Medulla oblongata (tissue), 1 donor: ENCODE results near the gene ELMOD3.
A peak's percentile ranks its signal among the peaks of the same experiment; 100 is the strongest.
"Not testable (repeated sequence)": the region's sequence is repeated elsewhere in the genome, so short reads cannot be mapped to it uniquely, and the experiment has no call there.

Source experiments
- DNase-seq: peaks from one replicate; pipeline ENCODE4 v3.0.0-alpha.2; 2015; ENCODE audit errors: extremely low spot score

Gene ELMOD3

DNA sequence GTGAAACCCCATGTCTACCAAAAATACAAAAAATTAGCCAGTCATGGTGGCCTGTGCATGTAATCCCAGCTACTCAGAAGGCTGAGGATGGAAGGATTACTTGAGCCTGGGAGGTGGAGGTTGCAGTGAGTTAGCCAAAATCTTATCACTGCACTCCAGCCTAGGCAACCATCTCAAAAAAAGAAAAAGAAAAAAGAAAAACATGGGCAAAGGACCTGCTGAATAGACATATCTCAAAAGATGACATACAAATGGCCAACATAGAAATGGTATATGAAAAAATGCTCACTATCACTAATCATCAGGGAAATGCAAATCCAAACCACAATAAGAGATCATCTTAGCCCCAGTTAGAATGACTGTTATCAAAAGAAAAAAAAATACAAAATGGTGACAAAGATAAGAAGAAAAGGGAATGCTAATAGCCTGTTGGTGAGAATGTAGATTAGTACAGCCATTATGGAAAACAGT is 25.4 kb upstream of the ELMOD3 start:
- DNase-seq: no peak

DNA sequence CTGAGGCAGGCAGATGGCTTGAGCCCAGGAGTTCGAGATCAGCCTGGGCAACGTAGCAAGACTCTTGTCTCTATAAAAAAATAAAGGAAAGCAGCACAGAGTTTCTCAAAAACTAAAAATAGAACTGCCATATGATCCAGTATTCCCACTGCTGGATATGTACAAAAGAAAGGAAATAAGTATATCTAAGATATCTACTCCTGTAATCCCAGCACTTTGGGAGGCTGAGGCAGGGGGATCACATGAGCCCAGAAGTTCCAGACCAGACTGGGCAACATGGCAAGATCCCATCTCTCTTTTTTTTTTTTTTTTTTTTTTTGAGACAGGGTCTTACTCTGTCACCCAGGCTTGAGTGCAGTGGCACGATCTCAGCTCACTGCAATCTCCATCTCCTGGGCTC is 24.9 kb upstream of the ELMOD3 start:
- not testable (repeated sequence) for DNase-seq

DNA sequence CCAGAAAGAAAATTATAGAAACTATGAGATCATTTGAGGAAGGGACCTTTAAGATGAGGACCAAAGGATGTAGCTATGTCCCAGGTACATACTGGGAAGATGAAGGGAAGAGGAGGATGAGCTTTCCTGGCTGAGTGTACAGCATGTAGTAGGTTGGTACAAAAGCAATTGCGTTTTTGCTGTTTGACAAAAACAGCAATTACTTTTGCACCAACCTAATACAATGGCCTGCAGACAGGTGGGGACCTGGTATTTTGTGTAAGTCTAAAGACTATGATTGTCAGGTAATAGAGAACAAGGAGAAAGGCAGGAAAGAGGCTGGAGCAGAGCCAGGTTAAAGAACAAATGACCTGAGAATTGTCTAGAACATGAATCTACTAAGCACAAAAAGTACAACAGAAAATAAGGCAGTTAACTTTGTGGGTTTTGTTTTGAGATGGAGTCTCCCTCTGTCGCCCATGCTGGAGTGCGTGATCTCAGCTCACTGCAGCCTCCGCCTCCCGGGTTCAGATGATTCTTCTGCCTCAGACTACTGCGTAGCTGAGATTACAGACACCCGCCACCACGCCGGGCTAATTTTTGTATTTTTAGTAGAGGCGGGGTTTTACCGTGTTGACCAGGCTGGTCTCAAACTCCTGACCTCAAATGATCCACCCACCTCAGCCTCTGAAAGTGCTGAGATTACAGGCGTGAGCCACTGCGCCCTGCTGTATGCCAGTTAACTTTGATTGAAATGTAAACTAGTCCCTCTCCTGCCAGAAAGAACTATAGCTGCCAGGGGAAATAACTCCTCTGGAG is 23.5 kb upstream of the ELMOD3 start:
- no peak for DNase-seq

DNA sequence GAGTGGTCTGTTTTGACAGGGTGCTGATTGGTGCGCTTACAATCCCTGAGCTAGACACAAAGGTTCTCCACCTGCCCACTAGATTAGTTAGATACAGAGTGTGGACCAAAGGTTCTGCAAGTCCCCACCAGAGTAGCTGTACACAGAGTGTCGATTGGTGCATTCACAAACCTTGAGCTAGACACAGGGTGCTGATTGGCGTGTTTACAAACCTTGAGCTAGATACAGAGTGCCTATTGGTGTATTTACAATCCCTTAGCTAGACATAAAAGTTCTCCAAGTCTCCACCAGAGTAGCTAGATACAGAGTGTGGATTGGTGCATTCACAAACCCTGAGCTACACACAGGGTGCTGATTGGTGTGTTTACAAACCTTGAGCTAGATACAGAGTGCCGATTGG is 20.7 kb upstream of the ELMOD3 start:
- DNase-seq: not testable (repeated sequence)

DNA sequence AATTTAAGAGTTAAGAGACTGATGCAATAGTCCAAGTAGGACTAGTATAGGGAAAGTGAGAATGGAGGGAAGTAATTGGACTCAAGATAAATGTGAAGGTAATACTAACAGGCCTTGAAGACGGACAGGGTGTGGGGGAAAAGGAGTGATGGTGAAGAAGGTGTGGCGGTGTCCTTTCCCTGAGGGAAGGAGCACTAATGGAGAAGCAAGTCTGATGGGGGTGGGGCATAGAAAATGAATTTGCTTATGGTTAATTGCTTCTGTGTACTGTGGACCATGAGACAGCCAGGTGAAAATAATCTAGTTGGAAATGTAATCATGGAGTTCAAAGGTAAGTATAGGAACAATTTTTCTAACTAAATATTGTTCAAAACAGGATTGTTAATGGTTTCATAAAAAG is 19.6 kb upstream of the ELMOD3 start:
- DNase-seq: no peak

DNA sequence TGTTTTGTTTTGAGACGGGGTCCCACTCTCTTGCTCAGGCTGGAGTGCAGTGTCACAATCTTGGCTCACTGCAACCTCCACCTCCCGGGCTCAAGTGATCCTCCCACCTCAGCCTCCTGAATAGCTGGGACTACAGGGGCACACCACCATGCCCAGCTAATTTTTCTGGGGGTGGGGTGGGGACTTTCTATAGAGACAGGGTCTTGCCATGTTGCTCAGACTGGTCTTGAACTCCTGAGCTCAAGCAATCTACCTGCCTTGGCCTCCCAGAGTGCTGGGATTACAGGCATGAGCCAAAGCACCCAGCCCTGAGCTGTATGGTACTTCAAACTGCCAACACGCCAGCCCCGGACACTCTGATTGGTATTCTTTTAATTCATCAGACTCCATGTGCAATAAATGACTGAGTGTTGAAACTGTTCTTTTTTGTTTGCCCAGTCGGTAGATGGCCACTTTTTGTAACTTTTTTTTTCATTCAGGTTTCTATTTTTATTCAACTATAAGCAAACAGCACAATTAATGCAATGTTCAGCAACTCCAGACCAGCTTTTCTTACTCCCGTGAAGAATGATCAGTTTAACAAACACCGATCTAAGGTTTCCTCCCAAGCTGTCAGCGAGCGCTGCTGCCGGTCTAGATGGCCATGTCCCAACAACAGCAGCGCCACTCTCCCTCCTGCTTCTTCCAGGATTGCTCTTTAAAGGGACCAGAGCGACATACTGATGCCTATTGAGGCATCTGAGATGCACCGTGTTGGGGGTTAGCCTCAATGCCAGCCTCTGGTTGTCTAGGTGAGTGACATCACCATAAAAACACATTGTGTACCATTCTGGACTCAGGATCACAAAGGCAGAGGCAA is 14.3 kb upstream of the ELMOD3 start:
- no peak for DNase-seq

DNA sequence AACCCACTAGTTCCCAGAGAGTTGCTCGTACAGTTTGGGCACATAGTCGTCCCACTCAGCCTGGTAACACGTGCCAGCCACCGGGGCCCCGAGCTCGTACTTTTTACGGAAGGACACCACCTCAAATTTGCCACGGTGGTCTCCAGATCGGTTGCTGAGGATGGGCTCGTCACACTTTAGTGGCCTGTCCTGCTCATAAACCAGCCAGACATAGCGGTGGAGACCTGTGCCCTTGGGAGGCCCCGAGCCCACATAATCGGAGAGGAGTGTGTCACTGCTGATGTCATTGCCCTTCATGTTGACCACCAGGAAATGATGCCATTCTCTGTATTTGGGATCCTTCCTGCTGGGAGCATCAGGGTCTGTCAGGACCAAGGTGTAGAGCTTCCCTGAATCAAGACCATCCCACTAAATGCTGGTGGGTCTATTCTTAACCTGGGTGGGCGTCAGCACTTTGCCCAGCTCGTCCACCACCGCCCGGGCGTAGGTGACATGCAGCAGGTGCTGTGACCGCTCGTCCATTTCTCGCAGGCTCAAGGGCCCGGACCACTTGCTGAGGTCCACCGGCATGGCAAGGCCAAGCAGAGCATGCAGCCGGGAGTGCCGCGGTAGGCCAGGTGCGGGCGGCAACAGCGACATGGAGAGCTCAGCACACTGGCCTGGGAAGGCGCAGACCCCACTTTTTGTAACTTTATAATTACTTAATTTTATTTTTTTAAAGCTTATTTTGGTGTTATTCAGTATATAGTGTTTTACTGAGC is 13.1 kb upstream of the ELMOD3 start:
- DNase-seq: no peak

DNA sequence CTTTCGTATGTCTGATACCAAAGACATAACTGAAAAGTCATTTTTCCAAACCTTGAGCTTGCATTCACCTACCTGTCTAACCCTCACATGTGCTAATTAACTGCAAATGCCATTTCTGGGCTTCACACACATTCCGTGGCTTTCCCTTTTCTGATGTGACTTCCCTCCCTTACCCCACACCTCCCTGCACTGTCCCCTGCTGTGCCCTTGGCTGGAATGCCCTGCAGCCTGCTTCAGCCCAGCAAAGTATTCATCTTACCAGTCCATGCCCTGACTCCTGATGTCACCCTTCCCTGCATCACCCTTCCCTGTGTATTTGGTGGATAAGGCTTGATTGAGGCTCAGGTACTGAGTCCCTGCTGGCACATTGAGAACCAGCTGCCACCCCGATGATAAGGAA is 12.4 kb upstream of the ELMOD3 start:
- no peak for DNase-seq

DNA sequence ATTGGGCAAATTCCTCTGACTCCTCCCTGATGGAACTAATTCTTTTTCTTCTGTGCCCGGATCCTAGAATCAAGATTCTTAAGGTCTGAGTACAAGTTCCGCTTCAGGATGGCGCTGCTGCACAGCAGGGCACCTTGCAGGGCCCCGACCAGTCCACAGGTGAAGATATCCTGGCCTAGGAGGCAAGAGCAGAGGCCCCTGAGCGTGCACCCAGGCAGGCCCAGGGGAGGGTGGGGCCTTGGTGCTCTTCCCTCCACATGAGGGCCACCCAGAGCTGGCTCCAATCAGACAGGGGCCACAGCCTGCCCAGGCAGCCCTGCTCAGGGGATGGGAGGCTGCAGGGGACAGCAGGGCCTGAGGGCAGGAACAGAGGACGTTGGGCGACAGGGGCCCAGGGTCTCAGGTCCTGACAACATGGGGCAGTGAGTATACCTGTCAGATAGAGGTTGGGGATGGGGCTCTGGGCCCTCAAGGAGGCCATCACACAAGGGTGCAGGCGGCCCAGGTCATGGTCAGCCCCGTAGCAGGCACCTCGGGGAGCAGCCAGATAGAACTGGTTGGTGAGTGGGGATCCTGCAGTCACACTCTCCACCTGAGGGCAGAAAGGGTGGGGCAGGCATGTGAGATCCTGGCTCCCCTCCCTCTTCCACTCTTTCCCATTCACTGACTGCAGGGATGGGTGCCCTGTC is 11.2 kb upstream of the ELMOD3 start:
- not testable (repeated sequence) for DNase-seq

DNA sequence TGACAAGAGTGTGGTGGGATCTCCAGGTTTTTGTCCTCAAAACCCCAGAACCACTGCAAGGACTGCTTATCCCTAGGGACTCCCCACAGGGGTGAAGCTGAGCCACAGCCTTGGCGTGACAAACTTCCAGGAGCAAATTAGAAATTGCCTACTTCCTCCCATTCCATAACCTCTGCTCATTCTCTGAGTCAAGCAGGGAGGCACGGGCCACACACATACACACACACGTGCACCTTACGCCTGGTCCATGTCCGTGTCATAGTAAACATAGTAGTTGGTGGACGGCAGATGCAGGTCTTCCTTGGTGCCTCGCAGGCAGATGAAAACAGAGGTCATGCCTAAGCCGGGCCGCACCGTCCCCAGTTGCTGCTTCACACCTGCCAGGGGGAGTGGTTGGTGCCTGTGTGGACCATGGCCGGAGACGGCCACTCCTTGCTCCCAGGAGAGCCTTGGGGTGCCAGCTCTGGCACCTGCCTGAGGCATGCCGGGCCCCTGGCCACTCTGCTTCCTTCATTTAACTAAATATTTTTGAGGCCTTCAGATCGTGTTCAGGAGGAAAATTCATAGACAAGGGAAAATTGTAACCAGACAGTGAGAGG is 10.1 kb upstream of the ELMOD3 start:
- DNase-seq: no peak

DNA sequence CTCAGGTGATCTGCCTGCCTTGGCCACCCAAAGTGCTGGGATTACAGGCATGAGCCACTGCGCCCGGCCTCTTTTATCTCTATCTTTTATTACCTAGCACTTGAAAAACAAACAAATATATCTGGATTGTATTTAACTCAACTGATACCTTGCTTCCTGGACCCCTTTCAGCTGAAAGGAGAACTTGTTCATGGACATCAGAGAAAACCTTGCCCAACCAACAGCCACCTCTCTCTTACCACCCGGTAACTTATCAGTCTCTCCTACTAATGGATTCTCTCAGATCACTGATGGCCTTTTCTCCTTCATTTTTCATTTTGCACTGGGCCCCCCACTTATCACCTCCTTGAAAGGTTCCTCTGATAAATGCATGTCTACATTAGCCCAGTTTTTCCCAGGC is 7.0 kb upstream of the ELMOD3 start:
- DNase-seq: no peak

DNA sequence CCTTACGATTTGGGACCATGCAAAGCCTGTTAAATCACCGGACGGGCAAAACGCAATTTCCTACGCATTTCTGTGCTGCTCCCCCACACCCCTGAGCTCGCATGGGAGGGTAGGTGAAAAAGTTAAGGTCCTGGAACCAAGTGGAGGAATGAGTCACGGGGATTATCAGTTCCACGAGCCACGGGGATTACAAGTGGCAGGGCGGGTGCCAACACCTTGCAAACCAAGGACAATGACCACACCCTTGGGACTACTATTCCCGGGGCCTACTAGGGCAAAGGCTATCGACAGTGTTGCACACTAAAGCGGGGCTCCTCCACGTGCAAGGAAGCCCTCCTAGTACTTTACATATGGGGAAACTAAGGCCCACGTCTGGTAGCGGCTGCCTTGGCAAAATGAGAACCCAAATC is 688 bp upstream of the ELMOD3 start:
- peak; percentile 42 for DNase-seq

DNA sequence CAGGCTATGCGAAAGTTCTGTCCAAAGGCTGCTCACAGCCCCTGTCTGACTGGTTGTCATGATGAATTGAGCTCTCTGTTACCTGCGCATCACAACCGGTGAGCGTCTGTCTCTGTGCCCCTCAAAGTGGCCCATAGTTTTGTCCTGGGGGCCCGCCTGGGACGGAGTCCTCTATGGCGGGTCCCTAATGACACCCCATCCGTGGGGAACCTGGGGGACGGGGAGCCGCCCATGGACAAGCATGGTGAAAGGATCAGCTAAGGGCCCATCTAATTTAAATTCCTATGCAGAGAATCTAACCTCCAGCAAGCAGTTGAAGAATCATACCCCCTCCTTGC is 473 bp downstream of the ELMOD3 start:
- no peak for DNase-seq

DNA sequence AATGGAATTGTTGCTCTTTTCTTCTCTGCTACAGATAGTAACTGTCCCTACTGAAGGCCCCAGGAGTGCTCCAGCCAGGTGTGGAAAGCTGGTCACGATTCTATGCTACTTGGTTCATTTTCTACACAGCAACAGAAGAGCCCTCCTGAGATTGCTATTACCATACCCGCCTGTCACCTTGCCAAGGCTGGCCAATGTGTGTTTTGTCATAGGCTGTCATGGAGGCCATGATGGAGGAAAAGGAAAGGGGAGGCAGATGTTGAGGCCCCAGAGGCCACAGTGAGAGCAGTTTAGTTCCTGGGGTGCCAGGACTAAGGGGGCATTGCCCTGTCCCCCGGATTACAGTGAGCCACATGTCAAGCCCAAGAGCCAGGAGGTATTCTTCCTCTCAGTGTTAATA is 952 bp downstream of the ELMOD3 start:
- DNase-seq: no peak

DNA sequence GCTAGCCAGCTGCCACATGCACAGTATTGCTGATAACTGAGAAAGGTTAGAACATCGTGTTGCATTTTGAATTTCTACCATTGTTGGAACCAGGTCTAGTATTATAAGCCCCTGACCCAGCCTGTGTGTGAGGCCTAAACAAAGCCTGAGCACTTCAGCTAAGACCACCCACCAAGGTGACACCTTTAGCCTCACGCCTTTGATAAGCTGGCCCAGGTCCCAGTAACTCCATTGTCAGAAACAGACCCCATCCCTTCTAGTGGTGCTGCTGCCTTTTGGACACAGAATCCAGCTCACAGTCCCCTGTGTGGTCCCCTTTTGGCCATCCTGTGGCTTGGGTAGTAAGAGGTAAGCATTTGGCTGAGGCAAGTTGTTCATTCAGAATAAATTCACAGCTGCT is 1.6 kb downstream of the ELMOD3 start:
- no peak for DNase-seq

DNA sequence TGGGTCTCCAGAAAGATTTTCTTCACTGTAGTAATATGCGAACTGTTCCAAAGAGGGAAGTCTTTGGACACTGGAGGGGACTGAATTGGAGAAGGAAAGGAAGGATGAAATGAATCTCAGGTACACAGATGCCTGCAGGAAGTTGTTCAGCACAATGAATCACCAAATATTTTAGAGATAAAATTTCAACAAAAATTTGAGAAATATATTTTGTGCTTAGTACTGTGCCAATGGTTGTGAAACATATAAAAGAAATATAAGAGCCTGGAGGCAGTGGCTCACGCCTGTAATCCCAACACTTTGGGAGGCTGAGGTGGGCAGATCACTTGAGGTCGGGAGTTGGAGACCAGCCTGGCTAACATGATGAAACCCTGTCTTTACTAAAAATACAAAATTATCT is 3.2 kb downstream of the ELMOD3 start:
- DNase-seq: no peak

DNA sequence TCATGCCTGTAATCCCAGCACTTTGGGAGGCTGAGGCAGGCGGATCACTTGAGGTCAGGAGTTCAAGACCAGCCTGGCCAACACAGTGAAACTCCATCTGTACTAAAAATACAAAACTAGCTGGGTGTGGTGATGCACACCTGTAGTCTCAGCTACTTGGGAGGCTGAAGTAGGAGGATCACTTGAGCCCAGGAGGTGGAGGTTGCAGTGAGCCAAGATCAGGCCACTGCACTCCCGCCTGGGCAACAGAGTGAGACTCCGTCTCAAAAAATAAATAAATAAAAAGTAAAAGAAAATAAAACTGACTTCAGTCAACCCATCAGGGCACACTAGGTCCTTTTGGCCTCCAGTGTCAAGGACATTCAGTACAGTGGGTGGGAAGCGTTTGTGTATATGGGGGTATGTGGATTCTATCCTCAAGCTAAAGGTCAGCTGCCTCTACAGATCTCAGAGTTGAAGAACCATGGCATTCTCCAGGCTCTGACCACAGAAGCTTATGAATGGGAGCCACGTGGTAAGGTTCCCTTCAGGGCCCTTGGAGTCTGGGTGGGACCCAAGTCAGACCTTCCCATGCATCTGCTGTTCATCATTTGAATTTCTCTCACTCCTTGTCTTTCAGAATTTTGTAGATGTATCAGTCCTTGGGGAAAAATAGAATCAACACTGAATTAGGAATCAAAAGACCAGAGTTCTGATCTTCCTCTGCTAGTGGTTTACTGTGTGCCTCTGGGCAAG is 8.3 kb downstream of the ELMOD3 start:
- not testable (repeated sequence) for DNase-seq

DNA sequence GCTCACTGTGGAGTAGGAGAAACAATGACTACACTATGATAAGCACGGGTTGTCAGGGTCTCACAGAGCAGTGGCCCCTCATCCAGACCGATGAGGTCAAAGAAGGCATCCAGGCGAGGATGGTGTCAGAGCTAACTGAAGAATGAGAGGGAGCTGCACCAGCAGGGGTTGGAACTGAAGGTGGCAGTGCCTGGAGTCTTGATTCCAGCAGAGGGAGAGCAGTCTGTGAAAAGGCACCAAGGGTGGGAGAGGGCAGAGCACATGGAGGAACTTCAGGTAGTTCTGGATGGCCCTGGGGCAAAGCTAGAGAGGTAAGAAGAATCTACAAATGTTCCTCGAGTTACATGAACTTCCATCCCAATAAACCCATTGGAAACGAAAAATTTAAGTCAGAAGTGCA is 12.6 kb downstream of the ELMOD3 start:
- DNase-seq: no peak

DNA sequence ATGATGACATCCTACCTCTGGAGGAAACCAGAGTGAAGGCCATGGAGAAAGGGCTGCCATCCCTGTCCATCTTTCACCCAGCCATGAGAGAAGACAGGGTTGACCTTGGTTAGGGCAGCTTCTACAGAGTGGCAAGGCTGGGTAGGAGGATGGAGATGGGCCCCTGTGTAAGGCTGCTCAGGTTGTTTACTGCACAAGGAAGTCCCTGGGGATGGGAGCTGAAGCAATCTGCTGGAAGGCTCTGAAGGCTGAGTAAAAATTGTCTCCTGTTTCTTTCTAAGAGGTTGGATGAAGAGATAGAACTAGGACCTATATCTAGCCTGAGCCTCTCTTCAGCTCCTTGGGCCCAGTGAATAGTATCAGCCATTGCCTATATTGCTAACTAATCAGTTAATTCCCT is 14.4 kb downstream of the ELMOD3 start:
- DNase-seq: no peak

DNA sequence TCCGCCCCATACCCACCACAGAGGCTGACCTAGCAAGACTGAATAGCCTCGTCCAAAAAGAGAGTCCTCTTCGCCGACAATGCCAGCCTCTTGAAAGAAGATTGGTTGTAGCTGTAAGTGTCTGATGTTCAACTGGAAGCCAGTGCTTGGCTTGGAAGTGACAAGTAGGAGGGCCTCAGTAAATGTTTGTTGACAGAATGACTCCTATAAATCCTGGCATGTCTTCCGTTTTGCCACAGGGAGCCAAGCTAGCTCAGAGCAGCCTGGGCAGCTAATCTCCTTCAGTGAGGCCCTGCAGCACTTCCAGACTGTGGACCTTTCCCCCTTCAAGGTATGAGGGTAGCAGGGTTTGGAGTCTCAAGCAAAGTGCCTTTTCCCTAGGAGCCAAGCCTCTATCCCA is 14.9 kb downstream of the ELMOD3 start:
- DNase-seq: no peak

DNA sequence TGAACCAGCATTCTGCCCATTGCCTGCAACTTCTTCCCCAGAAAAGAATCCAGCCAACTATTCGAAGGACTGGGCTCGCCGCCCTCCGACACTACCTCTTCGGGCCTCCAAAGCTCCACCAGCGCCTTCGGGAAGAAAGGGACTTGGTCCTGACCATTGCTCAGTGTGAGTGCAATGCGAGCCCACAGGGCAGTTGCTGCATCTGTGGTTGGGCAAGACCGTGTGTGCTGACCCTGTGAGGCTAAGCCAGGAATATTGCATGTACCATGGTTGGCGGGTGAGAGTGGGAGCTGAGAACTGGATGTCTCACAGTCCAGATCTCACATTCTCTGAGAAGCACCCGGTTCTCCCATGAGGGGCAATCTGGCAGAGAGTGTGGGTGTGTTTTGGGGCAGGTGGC is 16.5 kb downstream of the ELMOD3 start:
- DNase-seq: no peak
